GM18909 (cell line): ENCODE measurements around the gene ALG1.
"Not testable (repeated sequence)": the region's sequence is repeated elsewhere in the genome, so short reads cannot be mapped to it uniquely, and the experiment has no call there.

Experiments used
- ATAC-seq: cut with Tn5 transposase; IDR thresholded peaks from one replicate; pipeline ENCODE4 v1.9.1; 2021; ENCODE audit warnings: mild to moderate bottlenecking; ENCODE audit not compliant: unreplicated experiment, poor library complexity

Gene ALG1

GRCh38 chr16:5096437-5097060 lies 24.9 kb downstream of the ALG1 start:
- ATAC-seq, result not testable (repeated sequence)

- not testable (repeated sequence) for ATAC-seq
Observed at GRCh38 chr16:5097061-5097469, 25.4 kb downstream of the ALG1 start.

- peak; percentile 98 for ATAC-seq
Observed at GRCh38 chr16:5097470-5098220, 26.0 kb downstream of the ALG1 start, which contains the start of gene EEF2KMT. Gene EEF2KMT, minus strand, starts transcription at chr16:5097795. Its CDS starts 56 bp downstream, at chr16:5097739.

- ATAC-seq, result not testable (repeated sequence)
Observed at GRCh38 chr16:5098221-5099159, 26.8 kb downstream of the ALG1 start.

GRCh38 chr16:5099174-5099573 lies 27.5 kb downstream of the ALG1 start:
- not testable (repeated sequence) for ATAC-seq

- ATAC-seq, result not testable (repeated sequence)
Observed at GRCh38 chr16:5103296-5104032, 31.8 kb downstream of the ALG1 start.

- not testable (repeated sequence) for ATAC-seq
Observed at GRCh38 chr16:5105039-5105438, 33.4 kb downstream of the ALG1 start.

- no peak for ATAC-seq
Observed at GRCh38 chr16:5108505-5109158, 37.0 kb downstream of the ALG1 start.

- not testable (repeated sequence) for ATAC-seq
Observed at GRCh38 chr16:5110933-5111332, 39.3 kb downstream of the ALG1 start.

GRCh38 chr16:5116780-5117295 lies 45.2 kb downstream of the ALG1 start:
- ATAC-seq, result not testable (repeated sequence)

- not testable (repeated sequence) for ATAC-seq
Observed at GRCh38 chr16:5117300-5118087, 45.9 kb downstream of the ALG1 start.

- not testable (repeated sequence) for ATAC-seq
Observed at GRCh38 chr16:5131467-5132004, 59.9 kb downstream of the ALG1 start.

- ATAC-seq, result not testable (repeated sequence)
Observed at GRCh38 chr16:5132915-5133600, 61.4 kb downstream of the ALG1 start.

- not testable (repeated sequence) for ATAC-seq
Observed at GRCh38 chr16:5134739-5135452, 63.3 kb downstream of the ALG1 start.
